HepG2 (cell line): Measurements from ENCODE around the gene ELFN1. TPM values are rescaled to one million over a fixed set of nuclear protein-coding genes. Genes with fewer than 3 reads are reported as not detected.

ENCODE experiments used
- ADNP ChIP-seq: sonication (generic); formaldehyde crosslinking; IDR thresholded peaks from 2 replicates; pipeline ENCODE4 v1.4.0; 2020; ENCODE audit warnings: missing genetic modification reagents
- BRCA1 ChIP-seq: sonication (generic); formaldehyde crosslinking; IDR thresholded peaks from 2 replicates; pipeline ENCODE4 v1.4.0; 2020; ENCODE audit warnings: missing genetic modification reagents
- ERF ChIP-seq: IDR thresholded peaks from 2 replicates; pipeline ENCODE4 v1.6.1; 2018; ENCODE audit warnings: missing biosample characterization, missing genetic modification reagents
- MAFK ChIP-seq, 2 experiments: IDR thresholded peaks in 1 of 2; conservative IDR thresholded peaks in 1 of 2; 2 replicates each; pipeline ENCODE4 v1.6.1; 2011; ENCODE audit warnings: improper control_type of control experiment in 2 of 2, low read length in 2 of 2
- MTERF4 ChIP-seq: sonication (generic); formaldehyde crosslinking; IDR thresholded peaks from 2 replicates; pipeline ENCODE4 v1.8.0; 2023; ENCODE audit warnings: mild to moderate bottlenecking, missing genetic modification reagents
- RCOR2 ChIP-seq: IDR thresholded peaks from 2 replicates; pipeline ENCODE4 v1.6.1; 2016; ENCODE audit warnings: missing biosample characterization, missing genetic modification reagents
- RXRB ChIP-seq: IDR thresholded peaks from 2 replicates; pipeline ENCODE4 v1.6.1; 2016; ENCODE audit warnings: borderline replicate concordance, missing genetic modification reagents, missing compliant biosample characterization
- SMARCE1 ChIP-seq: fragments of 450-650 bp; IDR thresholded peaks from 2 replicates; pipeline ENCODE4 v1.6.1; 2017; ENCODE audit warnings: borderline replicate concordance
- SP4 ChIP-seq: sonication (generic); formaldehyde crosslinking; IDR thresholded peaks from 2 replicates; pipeline ENCODE4 v1.8.1; 2023; ENCODE audit warnings: mild to moderate bottlenecking, missing genetic modification reagents
- TBX2 ChIP-seq: sonication (generic); formaldehyde crosslinking; IDR thresholded peaks from 2 replicates; pipeline ENCODE4 v1.5.0; 2020; ENCODE audit warnings: missing genetic modification reagents, mild to moderate bottlenecking, borderline replicate concordance
- ZBTB3 ChIP-seq: sonication (generic); formaldehyde crosslinking; IDR thresholded peaks from 2 replicates; pipeline ENCODE4 v1.4.0; 2020; ENCODE audit warnings: low read depth, mild to moderate bottlenecking, moderate library complexity, missing genetic modification reagents, borderline replicate concordance
- ZFP62 ChIP-seq: sonication (generic); formaldehyde crosslinking; IDR thresholded peaks from 2 replicates; pipeline ENCODE4 v1.4.0; 2020; ENCODE audit warnings: missing genetic modification reagents
- ZNF605 ChIP-seq: sonication (generic); formaldehyde crosslinking; IDR thresholded peaks from 2 replicates; pipeline ENCODE4 v1.8.0; 2022; ENCODE audit warnings: mild to moderate bottlenecking, missing genetic modification reagents
- polyA plus RNA-seq, 8 experiments: library from polyadenylated mRNA; depleted of rRNA in 3 of 8; stranded (reverse) in 7 of 8; unstranded in 1 of 8; fragments of >200 nt; fragmentation: Illumina TruSeq in 4 of 8; extraction: Trizol in 4 of 8; gene quantifications; 2 replicates each; pipeline versions ENCODE4 v1.2.1 to v1.2.3, GENCODE V29; 2011 to 2016; ENCODE audit warnings: low read depth in 4 of 8, missing spikeins in 1 of 8, mixed read lengths in 1 of 8; ENCODE audit not compliant: insufficient read depth in 1 of 8
- total RNA-seq, 5 experiments: library from RNA; depleted of rRNA; stranded (reverse); fragments of >200 nt; fragmentation: Illumina TruSeq; extraction: Trizol; gene quantifications; 2 replicates each; pipeline ENCODE4 v1.2.3, GENCODE V29; 2016; ENCODE audit warnings: low read depth in 1 of 5
- TF ChIP-seq, protein P1 (sequence below): sonication (generic); formaldehyde crosslinking; IDR thresholded peaks from 2 replicates; pipeline ENCODE4 v1.5.1; 2020; ENCODE audit warnings: missing genetic modification reagents, mild to moderate bottlenecking, borderline replicate concordance

ELFN1 gene
- total and polyA plus RNA-seq, 2 of the 13 experiments (the other 11 are each of a cell fraction or from before 2014, with no cell fraction given): 0.13 to 0.18 TPM

DNA sequence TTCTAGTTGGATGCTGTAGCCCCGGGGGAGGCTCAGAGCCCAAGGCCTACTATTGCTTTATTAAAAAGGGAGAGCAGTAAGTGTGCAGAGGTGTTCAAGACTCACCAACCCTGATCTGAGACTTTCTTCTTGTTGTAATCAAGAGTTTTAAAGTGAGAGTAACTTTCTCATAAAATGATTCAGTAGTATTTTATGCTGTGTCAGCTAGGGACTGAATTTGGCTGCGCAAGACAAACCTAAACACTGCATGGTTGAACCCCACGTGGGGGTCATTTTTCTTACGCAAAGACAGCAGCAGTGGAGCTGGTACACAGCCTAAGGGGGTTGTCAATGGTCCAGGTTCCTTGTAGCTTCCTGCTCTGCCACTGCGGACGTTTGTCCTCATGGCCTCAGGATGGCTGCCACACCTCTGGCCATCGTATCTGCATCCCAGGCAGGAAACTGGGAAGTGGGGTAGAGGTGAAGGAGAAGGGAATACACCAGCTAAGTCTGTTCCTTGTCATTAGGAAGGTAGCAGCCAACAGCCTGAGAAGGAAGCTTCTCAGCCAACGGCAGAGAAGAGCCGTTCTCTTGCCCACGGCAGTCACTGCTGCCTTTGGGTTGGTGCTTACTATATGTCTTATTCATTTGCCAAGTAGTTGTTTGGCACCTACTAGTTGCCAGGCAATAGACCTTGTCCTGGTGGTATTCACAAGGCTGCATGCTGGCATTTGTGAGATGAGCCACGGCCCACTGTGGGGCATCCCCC, 44.7 kb downstream of the ELFN1 start (continued):
- no peak for TF ChIP-seq TBX2 (CRISPR knock-in tag)
- no peak for TF ChIP-seq ZFP62 (CRISPR knock-in tag)
- TF ChIP-seq RCOR2 (CRISPR knock-in tag): 0 out of 2 replicates have a peak, but pooled peaks have one; percentile 47
- no peak for TF ChIP-seq ZNF605 (CRISPR knock-in tag)
- TF ChIP-seq SMARCE1: no peak
- TF ChIP-seq, protein P1, sequence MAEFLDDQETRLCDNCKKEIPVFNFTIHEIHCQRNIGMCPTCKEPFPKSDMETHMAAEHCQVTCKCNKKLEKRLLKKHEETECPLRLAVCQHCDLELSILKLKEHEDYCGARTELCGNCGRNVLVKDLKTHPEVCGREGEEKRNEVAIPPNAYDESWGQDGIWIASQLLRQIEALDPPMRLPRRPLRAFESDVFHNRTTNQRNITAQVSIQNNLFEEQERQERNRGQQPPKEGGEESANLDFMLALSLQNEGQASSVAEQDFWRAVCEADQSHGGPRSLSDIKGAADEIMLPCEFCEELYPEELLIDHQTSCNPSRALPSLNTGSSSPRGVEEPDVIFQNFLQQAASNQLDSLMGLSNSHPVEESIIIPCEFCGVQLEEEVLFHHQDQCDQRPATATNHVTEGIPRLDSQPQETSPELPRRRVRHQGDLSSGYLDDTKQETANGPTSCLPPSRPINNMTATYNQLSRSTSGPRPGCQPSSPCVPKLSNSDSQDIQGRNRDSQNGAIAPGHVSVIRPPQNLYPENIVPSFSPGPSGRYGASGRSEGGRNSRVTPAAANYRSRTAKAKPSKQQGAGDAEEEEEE (CRISPR knock-in tag): no peak
- 0 out of 2 replicates have a peak, but pooled peaks have one; percentile 21 for TF ChIP-seq BRCA1 (CRISPR knock-in tag)
- TF ChIP-seq MTERF4: no peak
- TF ChIP-seq SP4: 0 out of 2 replicates have a peak, but pooled peaks have one; percentile 38
- TF ChIP-seq ADNP (CRISPR knock-in tag): peak; percentile 82
- TF ChIP-seq ZBTB3 (CRISPR knock-in tag): no peak
- TF ChIP-seq MAFK (conservative IDR thresholded peaks at IDR 0.05 in 1 of 2, IDR thresholded peaks at IDR 0.05 in 1 of 2; ENCODE audit: low read length in 2 of 2): peak; percentile 52 to 78; a peak in 3 of 4 replicates
- no peak for TF ChIP-seq RXRB (CRISPR knock-in tag)
- no peak for TF ChIP-seq ERF (CRISPR knock-in tag)
